HG03469 (cell line): ENCODE measurements around the gene CD36.
"Not testable (repeated sequence)": the region's sequence is repeated elsewhere in the genome, so short reads cannot be mapped to it uniquely, and the experiment has no call there.

Source experiments
- ATAC-seq: cut with Tn5 transposase; IDR thresholded peaks from one replicate; pipeline ENCODE4 v1.9.1; 2021; ENCODE audit warnings: mild to moderate bottlenecking, moderate library complexity, moderate number of reproducible peaks; ENCODE audit not compliant: unreplicated experiment

CD36 gene

GRCh38 chr7:80649011-80649410 lies 10.6 kb downstream of the CD36 start:
- ATAC-seq, result no peak

DNA sequence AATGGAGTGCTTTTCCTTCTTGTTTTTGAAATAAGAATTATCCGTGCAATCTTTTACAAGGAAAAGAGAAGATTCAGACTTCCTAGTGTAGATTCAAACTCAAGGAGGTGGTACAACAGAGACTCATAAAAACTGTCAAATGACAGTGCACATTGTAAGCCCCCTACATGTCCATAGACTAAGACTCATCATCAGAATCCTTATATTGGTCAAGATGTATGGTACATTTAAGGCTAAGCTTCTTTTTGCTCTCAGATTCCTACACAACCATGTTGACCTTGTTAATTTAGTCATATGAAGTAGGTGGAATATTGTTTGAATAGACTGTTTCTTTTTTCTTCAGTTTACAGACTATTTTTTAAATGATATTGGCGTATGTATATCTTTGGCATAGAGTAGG lies 11.6 kb downstream of the CD36 start:
- no peak for ATAC-seq

- no peak for ATAC-seq
Measured at GRCh38 chr7:80651471-80651870, 13.0 kb downstream of the CD36 start.

DNA sequence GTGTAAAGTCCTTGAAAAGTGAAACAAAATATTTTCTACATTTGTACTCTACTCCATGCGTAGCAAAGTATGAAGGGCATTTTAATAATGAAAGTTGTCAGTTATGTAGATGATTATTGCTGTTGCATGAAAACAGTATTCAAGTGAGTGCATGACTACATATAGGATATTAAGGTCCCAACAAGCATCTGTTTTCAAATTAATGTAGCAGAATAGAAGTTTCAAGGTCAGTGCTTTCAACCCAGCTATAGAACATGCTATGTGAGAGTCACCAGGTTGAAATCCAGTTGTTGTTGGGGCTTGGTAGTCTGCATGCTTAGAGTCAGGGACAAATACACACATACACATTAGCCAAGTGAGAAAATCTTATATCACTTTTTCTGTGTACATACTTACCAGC lies 14.8 kb downstream of the CD36 start:
- ATAC-seq, result no peak

GRCh38 chr7:80654887-80655340 lies 16.5 kb downstream of the CD36 start:
- ATAC-seq, result no peak

DNA sequence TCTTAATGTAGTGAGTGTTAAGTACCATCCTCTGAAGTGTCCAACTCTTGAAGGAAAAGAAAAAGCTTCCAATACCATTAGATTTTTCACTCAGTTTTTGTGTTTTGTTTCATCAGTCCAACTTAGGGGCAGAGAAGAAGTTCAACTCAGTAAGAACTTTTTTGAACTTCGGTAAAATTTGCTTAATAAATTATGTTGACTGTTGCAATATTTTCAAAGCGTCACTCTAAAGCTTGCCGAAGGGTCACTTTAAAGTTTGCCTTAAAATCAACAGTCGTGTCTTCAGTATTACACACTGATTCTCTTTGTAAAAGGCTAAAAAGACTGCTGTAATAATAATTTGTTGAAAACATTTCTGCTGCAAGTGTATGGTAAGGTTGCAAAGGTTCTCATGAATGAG lies 17.6 kb downstream of the CD36 start:
- no peak for ATAC-seq

DNA sequence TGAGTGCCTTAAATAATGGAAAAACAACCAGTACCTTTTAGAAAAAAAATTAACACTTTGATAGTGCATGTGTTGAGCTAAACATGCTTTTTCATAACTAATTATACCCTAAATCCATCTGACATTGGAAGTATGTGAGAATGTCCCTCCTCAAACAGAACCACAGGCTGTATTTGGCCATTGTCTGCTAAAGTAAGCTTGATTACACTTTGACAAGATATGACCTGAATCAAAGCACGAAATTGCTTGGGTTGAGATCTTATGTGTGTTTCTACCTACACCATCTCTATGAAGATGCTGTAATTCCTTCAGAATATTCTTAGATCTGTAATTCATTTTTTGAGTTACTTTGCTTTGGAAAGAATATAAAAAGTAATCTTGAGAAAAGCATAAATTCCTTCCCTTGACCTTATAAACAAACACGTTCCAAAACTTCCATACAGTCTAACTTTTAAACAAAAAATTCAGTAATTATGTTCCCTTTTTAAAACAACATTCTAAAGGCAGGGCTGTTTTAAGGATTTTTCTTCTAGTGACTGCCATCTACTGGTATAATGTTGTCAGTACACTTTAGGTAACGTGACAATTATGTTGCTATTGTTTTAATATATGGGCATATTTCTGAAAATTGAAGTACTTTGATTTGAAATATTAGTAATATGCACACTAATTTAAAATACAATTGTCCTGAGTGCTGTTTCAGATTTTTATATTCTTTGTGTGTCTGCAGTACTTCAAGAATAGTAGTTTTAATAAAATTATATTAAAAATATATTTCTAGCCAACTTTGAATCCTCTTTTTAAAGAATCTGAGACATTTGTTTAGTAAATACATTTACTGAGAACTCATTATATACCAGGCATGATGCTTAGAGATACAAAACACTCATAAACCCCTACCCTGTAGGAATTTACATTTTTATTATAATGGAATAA lies 20.9 kb downstream of the CD36 start:
- peak; percentile 59 for ATAC-seq

- no peak for ATAC-seq
Measured at GRCh38 chr7:80660939-80661338, 22.5 kb downstream of the CD36 start.

DNA sequence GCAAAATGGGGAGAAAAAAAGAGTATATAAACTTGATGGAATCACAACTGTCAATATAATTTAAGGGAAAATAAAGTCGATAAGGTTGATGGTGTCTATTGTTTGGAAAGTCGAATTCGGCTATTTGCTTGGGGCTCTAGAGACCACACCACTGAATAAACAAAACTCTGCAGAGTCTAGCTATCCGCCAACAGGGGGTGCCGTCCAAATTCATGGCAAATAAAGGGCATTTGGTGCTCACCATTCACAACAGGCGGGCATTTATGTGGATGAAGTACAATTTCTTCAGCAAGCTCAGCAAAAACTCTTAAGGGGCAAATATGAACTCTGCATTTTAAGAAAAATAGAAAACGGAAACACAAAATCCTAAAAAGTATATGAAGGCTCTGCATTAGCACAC lies 23.3 kb downstream of the CD36 start:
- ATAC-seq, result no peak

GRCh38 chr7:80662252-80662651 lies 23.8 kb downstream of the CD36 start:
- ATAC-seq, result no peak

- no peak for ATAC-seq
Measured at GRCh38 chr7:80665526-80665925, 27.1 kb downstream of the CD36 start.

DNA sequence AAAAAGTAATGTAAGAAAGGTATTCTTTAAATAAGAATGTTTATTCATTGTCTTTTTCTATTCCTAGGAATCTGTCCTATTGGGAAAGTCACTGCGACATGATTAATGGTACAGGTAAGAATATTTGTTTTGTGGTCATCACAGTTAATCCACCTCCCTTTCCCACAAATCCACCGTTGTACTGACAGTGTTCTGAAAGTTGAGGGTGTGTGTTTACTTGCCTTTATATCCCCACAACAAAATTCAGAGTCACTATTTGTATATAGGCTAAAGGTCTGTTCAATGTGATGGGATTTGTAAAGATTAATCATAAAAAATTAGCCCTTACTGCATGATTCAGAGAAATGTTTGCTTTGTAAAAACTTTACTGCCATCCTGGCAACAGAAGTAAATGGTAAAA lies 27.9 kb downstream of the CD36 start:
- ATAC-seq, result no peak

DNA sequence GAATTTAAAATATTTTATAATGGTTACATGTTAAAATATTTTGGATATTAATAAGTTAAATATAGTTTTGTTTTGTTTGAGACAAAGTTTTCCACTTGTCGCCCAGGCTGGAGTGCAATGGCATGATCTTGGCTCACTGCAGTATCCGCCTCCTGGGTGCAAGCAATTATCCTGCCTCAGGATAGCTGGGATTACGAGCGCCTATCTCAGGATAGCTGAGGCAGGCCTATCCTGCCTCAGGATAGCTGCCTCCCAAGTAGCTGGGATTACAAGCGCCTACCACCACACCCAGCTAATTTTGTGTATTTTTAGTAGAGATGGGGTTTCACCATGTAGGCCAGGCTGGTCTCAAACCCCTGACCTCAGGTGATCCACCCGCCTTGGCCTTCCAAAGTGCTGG lies 30.9 kb downstream of the CD36 start:
- not testable (repeated sequence) for ATAC-seq

DNA sequence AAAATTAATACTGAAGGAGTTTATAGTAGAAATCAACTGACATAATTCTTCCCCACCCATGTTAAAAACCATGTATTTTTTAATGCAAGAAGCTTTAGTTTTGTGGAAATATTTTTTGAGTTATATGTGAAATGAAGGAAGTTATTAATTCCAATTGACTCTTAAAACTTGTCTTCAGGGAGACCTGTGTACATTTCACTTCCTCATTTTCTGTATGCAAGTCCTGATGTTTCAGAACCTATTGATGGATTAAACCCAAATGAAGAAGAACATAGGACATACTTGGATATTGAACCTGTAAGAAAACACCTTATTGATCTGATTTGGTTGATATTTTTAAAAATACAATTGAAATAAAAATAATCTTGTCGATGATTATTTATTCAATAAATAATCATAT lies 33.3 kb downstream of the CD36 start:
- no peak for ATAC-seq

DNA sequence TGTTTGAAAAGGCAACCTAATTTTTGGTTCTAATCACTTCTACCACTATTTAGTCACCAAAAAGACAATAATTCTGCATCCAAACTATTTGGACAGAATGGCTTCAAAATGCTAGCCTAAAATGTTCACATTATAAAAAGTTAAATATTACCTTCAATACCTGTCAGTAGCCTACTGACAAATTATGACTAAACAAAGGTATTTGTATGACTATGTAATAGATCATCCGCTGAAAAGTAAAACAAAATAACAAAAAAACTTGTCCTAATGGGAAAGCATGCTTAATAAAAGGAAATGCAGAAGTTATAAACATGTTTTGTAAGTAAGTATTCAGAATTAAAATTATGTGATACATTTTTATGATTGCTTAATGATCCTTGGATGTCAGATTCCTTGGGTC lies 36.6 kb downstream of the CD36 start:
- no peak for ATAC-seq

- no peak for ATAC-seq
Measured at GRCh38 chr7:80676404-80676803, 38.0 kb downstream of the CD36 start.

- ATAC-seq, result no peak
Measured at GRCh38 chr7:80677629-80678028, 39.2 kb downstream of the CD36 start.

- ATAC-seq, result no peak
Measured at GRCh38 chr7:80678707-80679106, 40.3 kb downstream of the CD36 start.

DNA sequence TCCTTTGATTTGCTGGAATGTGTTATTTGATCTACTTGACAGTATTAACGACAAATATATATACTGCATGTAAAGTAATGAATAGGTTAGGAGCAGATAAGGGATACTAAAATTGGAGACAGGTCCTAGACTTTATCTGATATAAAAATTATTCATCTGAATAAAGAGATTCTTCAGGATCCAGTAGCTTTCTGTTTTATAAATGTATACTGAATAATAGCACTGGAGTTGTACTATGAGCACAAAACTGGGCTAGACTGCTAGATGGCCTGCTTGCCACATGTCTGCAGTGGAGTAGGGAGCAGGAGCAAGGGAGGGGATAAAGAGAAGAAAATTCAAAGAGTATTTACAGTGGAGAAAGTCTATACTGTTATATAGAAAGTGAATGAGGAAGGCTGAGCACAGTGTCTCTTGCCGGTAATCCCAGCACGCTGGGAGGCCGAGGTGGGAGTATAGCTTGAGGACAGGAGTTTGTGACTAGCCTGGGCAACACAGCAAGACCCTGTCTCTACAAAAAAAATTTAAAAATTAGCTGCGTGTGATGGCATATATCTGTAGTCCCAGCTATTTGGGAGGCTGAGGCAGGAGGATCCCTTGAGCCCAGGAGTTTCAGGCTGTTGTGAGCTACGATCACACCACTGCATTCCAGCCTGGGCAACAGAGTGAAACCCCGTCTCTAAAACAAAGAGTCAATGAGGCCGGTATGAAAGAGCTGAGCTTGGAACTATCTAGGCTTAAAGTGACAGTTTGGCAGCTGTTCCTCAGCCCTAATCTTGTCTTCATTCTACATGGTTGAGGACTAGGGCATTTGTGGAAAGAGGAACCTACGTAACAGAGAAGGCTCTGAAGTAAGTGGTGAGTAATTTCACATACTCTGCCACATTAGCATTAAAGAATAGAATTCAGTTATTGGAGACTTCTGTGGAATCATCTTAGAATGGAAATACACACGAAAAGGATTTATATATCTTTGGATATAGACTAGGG lies 41.8 kb downstream of the CD36 start:
- no peak for ATAC-seq

GRCh38 chr7:80681272-80681885 lies 42.9 kb downstream of the CD36 start:
- ATAC-seq, result no peak

GRCh38 chr7:80682744-80683143 lies 44.3 kb downstream of the CD36 start:
- ATAC-seq, result no peak
